ENCODE results near the gene XCL1.

The XCL1 gene

DNA sequence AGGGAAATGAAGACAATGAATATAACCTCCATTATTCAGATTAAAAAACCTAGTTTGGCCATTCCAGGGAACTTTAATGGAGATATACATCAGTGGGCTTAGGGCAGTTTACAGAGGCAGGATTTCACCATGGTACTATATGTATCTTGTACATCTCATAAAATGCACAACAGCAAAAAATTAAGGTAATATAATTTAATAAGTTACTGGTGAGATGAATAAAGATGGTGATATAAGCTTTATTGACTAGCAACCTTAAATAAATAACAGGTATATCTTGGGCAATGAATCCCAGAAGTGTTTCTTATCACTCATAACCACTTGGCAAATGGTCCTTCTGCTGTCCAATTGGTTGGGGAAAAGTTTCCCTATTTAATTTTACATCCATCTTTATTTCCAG lies 29.0 kb downstream of the XCL1 start:
- Histone ChIP-seq H3K4me3 (replicated peaks; ENCODE audit: insufficient read depth, low read length) (no peak overlapping the region), H3K27ac (replicated peaks) (no peak overlapping the region), H3K27me3 (ENCODE audit: insufficient read depth, poor library complexity, severe bottlenecking) (peaks cover 6% of the 10 kb centered on the region)
- DNase-seq (ENCODE audit: low read depth in 1 of 2, low spot score in 1 of 2) = no peak
- no peak for TF ChIP-seq POLR2AphosphoS5 (IDR thresholded peaks at IDR 0.05; ENCODE audit: low read depth)
- TF ChIP-seq, protein P1, sequence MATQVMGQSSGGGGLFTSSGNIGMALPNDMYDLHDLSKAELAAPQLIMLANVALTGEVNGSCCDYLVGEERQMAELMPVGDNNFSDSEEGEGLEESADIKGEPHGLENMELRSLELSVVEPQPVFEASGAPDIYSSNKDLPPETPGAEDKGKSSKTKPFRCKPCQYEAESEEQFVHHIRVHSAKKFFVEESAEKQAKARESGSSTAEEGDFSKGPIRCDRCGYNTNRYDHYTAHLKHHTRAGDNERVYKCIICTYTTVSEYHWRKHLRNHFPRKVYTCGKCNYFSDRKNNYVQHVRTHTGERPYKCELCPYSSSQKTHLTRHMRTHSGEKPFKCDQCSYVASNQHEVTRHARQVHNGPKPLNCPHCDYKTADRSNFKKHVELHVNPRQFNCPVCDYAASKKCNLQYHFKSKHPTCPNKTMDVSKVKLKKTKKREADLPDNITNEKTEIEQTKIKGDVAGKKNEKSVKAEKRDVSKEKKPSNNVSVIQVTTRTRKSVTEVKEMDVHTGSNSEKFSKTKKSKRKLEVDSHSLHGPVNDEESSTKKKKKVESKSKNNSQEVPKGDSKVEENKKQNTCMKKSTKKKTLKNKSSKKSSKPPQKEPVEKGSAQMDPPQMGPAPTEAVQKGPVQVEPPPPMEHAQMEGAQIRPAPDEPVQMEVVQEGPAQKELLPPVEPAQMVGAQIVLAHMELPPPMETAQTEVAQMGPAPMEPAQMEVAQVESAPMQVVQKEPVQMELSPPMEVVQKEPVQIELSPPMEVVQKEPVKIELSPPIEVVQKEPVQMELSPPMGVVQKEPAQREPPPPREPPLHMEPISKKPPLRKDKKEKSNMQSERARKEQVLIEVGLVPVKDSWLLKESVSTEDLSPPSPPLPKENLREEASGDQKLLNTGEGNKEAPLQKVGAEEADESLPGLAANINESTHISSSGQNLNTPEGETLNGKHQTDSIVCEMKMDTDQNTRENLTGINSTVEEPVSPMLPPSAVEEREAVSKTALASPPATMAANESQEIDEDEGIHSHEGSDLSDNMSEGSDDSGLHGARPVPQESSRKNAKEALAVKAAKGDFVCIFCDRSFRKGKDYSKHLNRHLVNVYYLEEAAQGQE (IDR thresholded peaks at IDR 0.05; ENCODE audit: insufficient replicate concordance, low read depth) = no peak
- TF ChIP-seq, protein P2, sequence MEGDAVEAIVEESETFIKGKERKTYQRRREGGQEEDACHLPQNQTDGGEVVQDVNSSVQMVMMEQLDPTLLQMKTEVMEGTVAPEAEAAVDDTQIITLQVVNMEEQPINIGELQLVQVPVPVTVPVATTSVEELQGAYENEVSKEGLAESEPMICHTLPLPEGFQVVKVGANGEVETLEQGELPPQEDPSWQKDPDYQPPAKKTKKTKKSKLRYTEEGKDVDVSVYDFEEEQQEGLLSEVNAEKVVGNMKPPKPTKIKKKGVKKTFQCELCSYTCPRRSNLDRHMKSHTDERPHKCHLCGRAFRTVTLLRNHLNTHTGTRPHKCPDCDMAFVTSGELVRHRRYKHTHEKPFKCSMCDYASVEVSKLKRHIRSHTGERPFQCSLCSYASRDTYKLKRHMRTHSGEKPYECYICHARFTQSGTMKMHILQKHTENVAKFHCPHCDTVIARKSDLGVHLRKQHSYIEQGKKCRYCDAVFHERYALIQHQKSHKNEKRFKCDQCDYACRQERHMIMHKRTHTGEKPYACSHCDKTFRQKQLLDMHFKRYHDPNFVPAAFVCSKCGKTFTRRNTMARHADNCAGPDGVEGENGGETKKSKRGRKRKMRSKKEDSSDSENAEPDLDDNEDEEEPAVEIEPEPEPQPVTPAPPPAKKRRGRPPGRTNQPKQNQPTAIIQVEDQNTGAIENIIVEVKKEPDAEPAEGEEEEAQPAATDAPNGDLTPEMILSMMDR (IDR thresholded peaks at IDR 0.05; ENCODE audit: insufficient read depth, low read length) = no peak
- TF ChIP-seq GABPA (IDR thresholded peaks at IDR 0.05; ENCODE audit: low read depth) = no peak
- no peak for TF ChIP-seq SPI1 (IDR thresholded peaks at IDR 0.05; ENCODE audit: borderline replicate concordance, low read depth)

DNA sequence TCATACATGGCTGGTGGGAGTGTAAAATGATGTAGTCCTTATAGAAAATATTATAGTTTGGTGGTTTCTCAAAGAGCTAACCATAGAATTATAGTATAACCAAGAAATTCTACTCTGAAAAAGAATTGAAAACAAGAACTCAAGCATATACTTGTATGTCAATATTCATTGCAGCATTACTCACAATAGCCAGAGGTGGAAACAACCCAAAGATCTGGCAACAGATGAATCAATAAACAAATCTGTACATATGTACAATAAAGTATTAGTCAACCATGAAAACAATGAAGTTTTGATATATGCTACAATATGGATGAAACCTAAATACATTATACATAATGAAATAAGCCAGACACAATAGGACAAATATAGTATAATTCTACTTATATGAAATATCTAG lies 29.7 kb downstream of the XCL1 start:
- Histone ChIP-seq H3K27ac (replicated peaks) (no peak overlapping the region), H3K4me3 (replicated peaks; ENCODE audit: insufficient read depth, low read length) (no peak overlapping the region), H3K27me3 (ENCODE audit: insufficient read depth, poor library complexity, severe bottlenecking) (peaks cover 6% of the 10 kb centered on the region)
- DNase-seq (ENCODE audit: low read depth in 1 of 2, low spot score in 1 of 2) = no peak
- TF ChIP-seq, protein P2 (IDR thresholded peaks at IDR 0.05; ENCODE audit: insufficient read depth, low read length) = no peak
- TF ChIP-seq POLR2AphosphoS5 (IDR thresholded peaks at IDR 0.05; ENCODE audit: low read depth) (no peak), SPI1 (IDR thresholded peaks at IDR 0.05; ENCODE audit: borderline replicate concordance, low read depth) (no peak), GABPA (IDR thresholded peaks at IDR 0.05; ENCODE audit: low read depth) (no peak)
- TF ChIP-seq, protein P1 (IDR thresholded peaks at IDR 0.05; ENCODE audit: insufficient replicate concordance, low read depth) = no peak

DNA sequence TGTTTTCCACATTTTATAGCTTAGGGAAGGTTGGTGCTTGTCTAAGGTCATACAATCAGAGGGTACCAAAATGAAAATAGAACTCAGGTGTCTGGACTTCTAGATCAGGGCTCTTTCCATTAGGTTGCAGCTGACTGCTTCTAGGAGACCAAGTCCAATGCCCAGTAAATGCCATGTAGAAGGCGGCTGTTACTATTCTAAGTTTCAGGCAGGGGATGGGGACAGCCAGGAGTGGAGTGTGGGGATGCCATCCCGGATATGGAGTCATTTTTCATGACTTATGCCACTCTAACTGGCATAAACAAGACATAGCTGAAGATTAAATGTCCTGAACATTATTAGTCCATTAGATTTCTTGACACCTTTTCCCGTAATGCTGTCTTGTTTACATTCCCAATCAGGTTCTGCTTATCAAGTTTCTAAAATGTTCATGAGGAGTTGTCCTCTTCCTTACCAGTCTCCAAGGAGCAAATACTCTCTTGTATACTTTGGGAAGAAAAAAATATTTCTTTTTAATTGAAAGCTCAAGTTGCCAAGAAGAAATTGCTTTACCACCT lies 31.5 kb downstream of the XCL1 start:
- TF ChIP-seq POLR2AphosphoS5 (IDR thresholded peaks at IDR 0.05; ENCODE audit: low read depth) = no peak
- no peak for TF ChIP-seq GABPA (IDR thresholded peaks at IDR 0.05; ENCODE audit: low read depth)
- no peak for TF ChIP-seq SPI1 (IDR thresholded peaks at IDR 0.05; ENCODE audit: borderline replicate concordance, low read depth)
- TF ChIP-seq, protein P2 (IDR thresholded peaks at IDR 0.05; ENCODE audit: insufficient read depth, low read length) = no peak
- TF ChIP-seq, protein P1 (IDR thresholded peaks at IDR 0.05; ENCODE audit: insufficient replicate concordance, low read depth) = no peak

More for the DNA sequence above, 31.5 kb downstream of the XCL1 start:
- Histone ChIP-seq H3K27me3 (ENCODE audit: insufficient read depth, poor library complexity, severe bottlenecking) (peaks cover 3% of the 10 kb centered on the region), H3K27ac (replicated peaks) (no peak overlapping the region), H3K4me3 (replicated peaks; ENCODE audit: insufficient read depth, low read length) (no peak overlapping the region)
- no peak for DNase-seq (ENCODE audit: low read depth in 1 of 2, low spot score in 1 of 2)

All from HL-60 (cell line).